Trophoblast cell (in vitro differentiated cells and primary cell): Measurements from ENCODE around the gene SLC5A9.

Experiments used
- DNase-seq, 2 donors: peaks; one replicate each; pipeline ENCODE4 v3.0.0-alpha.2; 2016
- H2AFZ ChIP-seq: 2 replicates; pipeline ENCODE4 v1.6.1; 2013; ENCODE audit warnings: low read length, moderate library complexity, mild to moderate bottlenecking; ENCODE audit not compliant: insufficient read depth, poor library complexity
- H2AK5ac ChIP-seq: 2 replicates; pipeline ENCODE4 v1.6.1; 2013; ENCODE audit warnings: mild to moderate bottlenecking, low read length
- H2BK120ac ChIP-seq: 2 replicates; pipeline ENCODE4 v1.6.1; 2013; ENCODE audit warnings: low read length, mild to moderate bottlenecking, moderate library complexity; ENCODE audit not compliant: insufficient read depth, poor library complexity
- H2BK12ac ChIP-seq: 2 replicates; pipeline ENCODE4 v1.6.1; 2013; ENCODE audit warnings: mild to moderate bottlenecking, low read length, moderate library complexity
- H2BK5ac ChIP-seq: 2 replicates; pipeline ENCODE4 v1.6.1; 2013; ENCODE audit warnings: low read length, low read depth, moderate library complexity, mild to moderate bottlenecking; ENCODE audit not compliant: poor library complexity
- H3K14ac ChIP-seq: 2 replicates; pipeline ENCODE4 v1.6.1; 2013; ENCODE audit warnings: mild to moderate bottlenecking, low read length
- H3K18ac ChIP-seq: 2 replicates; pipeline ENCODE4 v1.6.1; 2013; ENCODE audit warnings: mild to moderate bottlenecking, low read length
- H3K23ac ChIP-seq: 2 replicates; pipeline ENCODE4 v1.6.1; 2013; ENCODE audit warnings: low read length
- H3K27ac ChIP-seq: 2 replicates; pipeline ENCODE4 v1.5.1; 2013; ENCODE audit warnings: low read depth, mild to moderate bottlenecking, inconsistent platforms, low read length, moderate library complexity
- H3K27me3 ChIP-seq: 2 replicates; pipeline ENCODE4 v1.6.1; 2013; ENCODE audit warnings: inconsistent platforms, mild to moderate bottlenecking, low read length, moderate library complexity; ENCODE audit not compliant: insufficient read depth
- H3K36me3 ChIP-seq, 2 experiments: 1 replicate in 1 of 2; 2 replicates in 1 of 2; pipeline ENCODE4 v1.6.1; 2013; ENCODE audit warnings: low read length in 2 of 2, mild to moderate bottlenecking in 2 of 2, moderate library complexity in 1 of 2; ENCODE audit not compliant: insufficient read depth in 2 of 2, control insufficient read depth in 1 of 2
- H3K4ac ChIP-seq: 2 replicates; pipeline ENCODE4 v1.6.1; 2013; ENCODE audit warnings: low read depth, mild to moderate bottlenecking, low read length, moderate library complexity
- H3K4me1 ChIP-seq, 2 experiments: 1 replicate in 1 of 2; 2 replicates in 1 of 2; pipeline ENCODE4 v1.6.1; 2013; ENCODE audit warnings: low read length in 2 of 2, mild to moderate bottlenecking in 2 of 2, moderate library complexity in 1 of 2; ENCODE audit not compliant: insufficient read depth in 2 of 2, control insufficient read depth in 1 of 2
- H3K4me2 ChIP-seq: 2 replicates; pipeline ENCODE4 v1.6.1; 2013; ENCODE audit warnings: inconsistent platforms, mild to moderate bottlenecking, low read length, moderate library complexity
- H3K4me3 ChIP-seq: 2 replicates; pipeline ENCODE4 v1.5.1; 2013; ENCODE audit warnings: mild to moderate bottlenecking, low read depth, low read length, inconsistent platforms
- H3K79me1 ChIP-seq: one replicate; pipeline ENCODE4 v1.6.1; 2013; ENCODE audit warnings: low read length
- H3K79me2 ChIP-seq: 2 replicates; pipeline ENCODE4 v1.6.1; 2013; ENCODE audit warnings: low read length, mild to moderate bottlenecking; ENCODE audit not compliant: control insufficient read depth, insufficient read depth, poor library complexity
- H3K9ac ChIP-seq: 2 replicates; pipeline ENCODE4 v1.6.1; 2013; ENCODE audit warnings: mild to moderate bottlenecking, low read length
- H3K9me3 ChIP-seq: 2 replicates; pipeline ENCODE4 v1.6.1; 2013; ENCODE audit warnings: low read depth, mild to moderate bottlenecking, control low read depth, inconsistent platforms, low read length; ENCODE audit not compliant: insufficient read depth
- H4K12ac ChIP-seq: 2 replicates; pipeline ENCODE4 v1.6.1; 2013; ENCODE audit warnings: low read depth, mild to moderate bottlenecking, low read length, moderate library complexity
- H4K8ac ChIP-seq: 2 replicates; pipeline ENCODE4 v1.6.1; 2013; ENCODE audit warnings: low read depth, mild to moderate bottlenecking, low read length, moderate library complexity
- H4K91ac ChIP-seq: one replicate; pipeline ENCODE4 v1.6.1; 2013; ENCODE audit warnings: low read depth, mild to moderate bottlenecking, low read length, moderate library complexity
- WGBS: extraction: QIAGEN DNeasy Blood & Tissue Kit; methylation state at CpG from one replicate; pipeline ENCODE4 v1.1.7; 2013; ENCODE audit warnings: missing lambda C conversion rate; ENCODE audit not compliant: insufficient read length, insufficient coverage; ENCODE audit errors: extremely low coverage; 5-methylcytosine and 5-hydroxymethylcytosine counted together

SLC5A9 gene

GRCh38 chr1:48207131-48207530 is 15.4 kb upstream of the SLC5A9 start:
- Histone ChIP-seq H4K12ac (no peak overlapping the region), H3K9me3 (no peaks in the 10 kb centered on the region), H3K4me2 (no peak overlapping the region), H2AK5ac (no peak overlapping the region), H3K14ac (no peak overlapping the region), H4K8ac (no peak overlapping the region), H4K91ac (no peak overlapping the region), H3K27me3 (no peaks in the 10 kb centered on the region), H3K4ac (no peak overlapping the region), H3K4me1 (peaks cover 0 to 2% of the 10 kb centered on the region in 2 experiments), H3K79me2 (peaks cover 2% of the 10 kb centered on the region), H3K9ac (no peak overlapping the region), H2BK120ac (no peak overlapping the region), H3K79me1 (no peaks in the 10 kb centered on the region), H3K27ac (no peak overlapping the region), H3K4me3 (no peak overlapping the region), H2BK12ac (no peak overlapping the region), H2AFZ (no peak overlapping the region), H3K36me3 (no peaks in the 10 kb centered on the region), H2BK5ac (no peak overlapping the region), H3K23ac (no peak overlapping the region), H3K18ac (no peak overlapping the region)
- DNase-seq, result no peak
- WGBS, result no CpG with 5 or more reads among the region's 3 CpGs

GRCh38 chr1:48207536-48208075 is 14.9 kb upstream of the SLC5A9 start:
- peaks cover 0 to 2% of the 10 kb centered on the region in 2 experiments for H3K4me1 ChIP-seq

DNA sequence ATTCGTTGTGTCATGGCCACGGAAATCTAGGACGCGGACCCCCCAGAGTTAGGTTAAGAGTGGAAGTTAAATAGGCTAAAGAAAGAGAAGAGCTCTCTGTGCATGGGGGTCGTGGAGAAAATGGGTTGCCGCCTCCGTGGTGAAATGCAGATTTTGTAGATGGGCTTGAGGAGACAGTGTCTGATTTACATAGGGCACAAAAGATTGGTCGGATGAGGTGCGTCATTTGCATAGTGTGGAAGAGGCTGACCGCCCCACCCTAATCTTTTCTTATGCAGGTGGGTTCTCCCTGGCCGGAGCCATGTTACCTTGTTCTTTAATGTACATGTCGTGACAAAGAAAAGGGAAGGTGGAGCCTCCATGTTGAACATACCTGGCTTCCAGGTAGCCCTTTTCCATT is 14.3 kb upstream of the SLC5A9 start:
- WGBS, result no CpG with 5 or more reads among the region's 12 CpGs
- H3K79me1 ChIP-seq, result no peaks in the 10 kb centered on the region

More at GRCh38 chr1:48207536-48208075, 14.9 kb upstream of the SLC5A9 start:
- no peak overlapping the region for H2BK120ac ChIP-seq
- H3K79me1 ChIP-seq, result no peaks in the 10 kb centered on the region
- no peak overlapping the region for H3K23ac ChIP-seq
- H3K36me3 ChIP-seq, result no peaks in the 10 kb centered on the region
- no peak overlapping the region for H4K8ac ChIP-seq
- H3K4me2 ChIP-seq, result no peak overlapping the region
- H3K27ac ChIP-seq, result no peak overlapping the region
- H4K91ac ChIP-seq, result no peak overlapping the region
- H3K14ac ChIP-seq, result no peak overlapping the region
- H4K12ac ChIP-seq, result no peak overlapping the region
- H2BK5ac ChIP-seq, result no peak overlapping the region
- no peak overlapping the region for H2AFZ ChIP-seq
- H3K9me3 ChIP-seq, result no peaks in the 10 kb centered on the region
- no peaks in the 10 kb centered on the region for H3K27me3 ChIP-seq
- H3K18ac ChIP-seq, result no peak overlapping the region
- no peak overlapping the region for H2BK12ac ChIP-seq
- peaks cover 2% of the 10 kb centered on the region for H3K79me2 ChIP-seq
- no CpG with 5 or more reads among the region's 3 CpGs for WGBS
- no peak overlapping the region for H3K4me3 ChIP-seq
- no peak overlapping the region for H2AK5ac ChIP-seq
- no peak for DNase-seq
- no peak overlapping the region for H3K4ac ChIP-seq
- no peak overlapping the region for H3K9ac ChIP-seq

GRCh38 chr1:48208652-48209051 is 13.9 kb upstream of the SLC5A9 start:
- no peak overlapping the region for H3K4me3 ChIP-seq
- no peak overlapping the region for H2BK5ac ChIP-seq
- H4K12ac ChIP-seq, result no peak overlapping the region
- H3K18ac ChIP-seq, result no peak overlapping the region
- H3K36me3 ChIP-seq, result no peaks in the 10 kb centered on the region
- H3K79me1 ChIP-seq, result no peaks in the 10 kb centered on the region
- H3K4me1 ChIP-seq, result peaks cover 0 to 2% of the 10 kb centered on the region in 2 experiments
- H2AFZ ChIP-seq, result no peak overlapping the region
- no peak overlapping the region for H3K14ac ChIP-seq
- no peaks in the 10 kb centered on the region for H3K9me3 ChIP-seq
- H2BK12ac ChIP-seq, result no peak overlapping the region
- no CpG with 5 or more reads among the region's 4 CpGs for WGBS
- DNase-seq, result no peak
- H4K91ac ChIP-seq, result no peak overlapping the region
- H3K79me2 ChIP-seq, result peaks cover 2% of the 10 kb centered on the region
- no peak overlapping the region for H3K23ac ChIP-seq
- no peak overlapping the region for H2BK120ac ChIP-seq
- H3K9ac ChIP-seq, result no peak overlapping the region
- no peak overlapping the region for H3K4ac ChIP-seq
- H3K4me2 ChIP-seq, result no peak overlapping the region
- H2AK5ac ChIP-seq, result no peak overlapping the region
- H3K27ac ChIP-seq, result no peak overlapping the region
- no peak overlapping the region for H4K8ac ChIP-seq
- no peaks in the 10 kb centered on the region for H3K27me3 ChIP-seq

More for the DNA sequence above, 14.3 kb upstream of the SLC5A9 start:
- H4K12ac ChIP-seq, result no peak overlapping the region
- H2BK12ac ChIP-seq, result no peak overlapping the region
- no peak overlapping the region for H3K14ac ChIP-seq
- no peaks in the 10 kb centered on the region for H3K9me3 ChIP-seq
- no peak overlapping the region for H2AFZ ChIP-seq
- H3K4me2 ChIP-seq, result no peak overlapping the region
- peaks cover 0 to 2% of the 10 kb centered on the region in 2 experiments for H3K4me1 ChIP-seq
- H3K4ac ChIP-seq, result no peak overlapping the region
- H3K27ac ChIP-seq, result no peak overlapping the region
- H4K8ac ChIP-seq, result no peak overlapping the region
- no peak overlapping the region for H3K23ac ChIP-seq
- no peak overlapping the region for H3K9ac ChIP-seq
- no peaks in the 10 kb centered on the region for H3K27me3 ChIP-seq
- H4K91ac ChIP-seq, result no peak overlapping the region
- no peak overlapping the region for H3K4me3 ChIP-seq
- no peak overlapping the region for H2BK120ac ChIP-seq
- peaks cover 2% of the 10 kb centered on the region for H3K79me2 ChIP-seq
- no peak overlapping the region for H2BK5ac ChIP-seq
- no peak overlapping the region for H3K18ac ChIP-seq
- H2AK5ac ChIP-seq, result no peak overlapping the region
- no peaks in the 10 kb centered on the region for H3K36me3 ChIP-seq
- no peak for DNase-seq
